ENCODE measurements around the gene CR1. TPM values are rescaled to one million over a fixed set of nuclear protein-coding genes. Genes with fewer than 3 reads are reported as not detected.

The CR1 gene
- total and polyA plus RNA-seq, 9 of the 15 experiments (the other 6 are each of a cell fraction or from before 2014, with no cell fraction given) = 0.07 to 0.47 (median 0.18) TPM

GRCh38 chr1:207645635-207646081 lies 149.7 kb downstream of the CR1 start:
- peak overlapping the region; percentile 96 for H3K4me2 ChIP-seq (ENCODE audit: insufficient read depth, low read length)
- CTCF ChIA-PET (ENCODE audit: low intra/inter-chr PET ratio) = no interaction called here
- peak overlapping the region; percentile 75 to 96 for H3K9ac ChIP-seq (ENCODE audit: insufficient read depth in 1 of 2, low read depth in 2 of 2, low read length in 2 of 2)
- no peaks in the 10 kb centered on the region for H3K9me1 ChIP-seq (ENCODE audit: control insufficient read depth, insufficient read depth, low read length)
- ATAC-seq (peak; percentile 56), FAIRE-seq (no peak), DNase-seq (ENCODE audit: extremely low read depth in 1 of 4, low spot score in 3 of 4) (peak in 1 of 4 experiments; percentile 70)
- H3K36me3 ChIP-seq (ENCODE audit: control insufficient read depth, insufficient read depth, low read length) = peaks cover 3% of the 10 kb centered on the region; the same call in 2 of the 3 replicates
- peak overlapping the region; percentile 67 for H3K4me3 ChIP-seq
- peak overlapping the region; percentile 80 for H2AFZ ChIP-seq (ENCODE audit: low read depth, low read length)
- H3K27ac ChIP-seq (ENCODE audit: extremely low read depth, low read depth, low read length) = peak overlapping the region; percentile 80
- POLR2A ChIA-PET = interaction anchor here (0.6 to 1.5 kb wide), 8 partner anchors 11 to 1967 kb away, joined by 3 to 7 read pairs (median 3); no protein-coding TSS in a partner anchor
- H3K79me2 ChIP-seq (ENCODE audit: control insufficient read depth, insufficient read depth, low read length) = peaks cover 58% of the 10 kb centered on the region
- in situ Hi-C loops (cut with MboI) (no loop called here), intact Hi-C loops (cut with micrococcal nuclease) (loop anchor here (5.0 to 10.0 kb wide), 2 partner anchors 107 to 591 kb away; partner anchors contain the start of genes CD46, PFKFB2 and YOD1)
- under 1% methylated on average over 17 of the region's 17 CpGs for whole genome bisulfite sequencing (ENCODE audit: insufficient coverage, low coverage, missing lambda C conversion rate)
- H3K9me3 ChIP-seq (replicated peaks; ENCODE audit: control insufficient read depth, insufficient read depth, low read depth, low read length) = no peaks in the 10 kb centered on the region
- H4K20me1 ChIP-seq (replicated peaks; ENCODE audit: control insufficient read depth, insufficient read depth, low read length) = no peaks in the 10 kb centered on the region
- no TSS peak for BruUV-seq (replicated peaks)
- peaks cover 29 to 31% of the 10 kb centered on the region in 2 experiments for H3K4me1 ChIP-seq (replicated peaks in 1 of 2; ENCODE audit: control insufficient read depth in 2 of 2, insufficient read depth in 2 of 2, low read length in 2 of 2)
- H3K27me3 ChIP-seq (ENCODE audit: control insufficient read depth in 2 of 2, insufficient read depth in 2 of 2, low read length in 2 of 2) = no peaks in the 10 kb centered on the region
- TF ChIP-seq BHLHE40 (IDR thresholded peaks at IDR 0.05; ENCODE audit: low read length) (0 out of 2 replicates have a peak, but pooled peaks have one; percentile 13), KLF13 (tag; IDR thresholded peaks at IDR 0.05; ENCODE audit: borderline replicate concordance, low read depth) (no peak), HNRNPL (IDR thresholded peaks at IDR 0.05; ENCODE audit: low read depth, low read length) (no peak), YY1 (IDR thresholded peaks at IDR 0.05; ENCODE audit: borderline replicate concordance in 1 of 3, control insufficient read depth in 1 of 3, extremely low read depth in 1 of 3, insufficient read depth in 3 of 3, insufficient read length in 1 of 3, insufficient replicate concordance in 2 of 3, low read depth in 1 of 3, low read length in 2 of 3) (peak in 1 of 3 experiments; percentile 37), ZNF699 (CRISPR knock-in tag; IDR thresholded peaks at IDR 0.05; ENCODE audit: insufficient replicate concordance) (no peak), NCOA1 (IDR thresholded peaks at IDR 0.05; ENCODE audit: low read depth) (no peak), ZBTB40 (IDR thresholded peaks at IDR 0.05) (no peak), ZBTB40 (CRISPR knock-in tag; IDR thresholded peaks at IDR 0.05) (0 out of 2 replicates have a peak, but pooled peaks have one; percentile 60), FOXO4 (CRISPR knock-in tag; IDR thresholded peaks at IDR 0.05) (no peak), RB1 (IDR thresholded peaks at IDR 0.05; ENCODE audit: low read depth) (0 out of 2 replicates have a peak, but pooled peaks have one; percentile 8), ZFP30 (CRISPR knock-in tag; IDR thresholded peaks at IDR 0.05; ENCODE audit: borderline replicate concordance) (no peak)
